Activated gamma-delta T cell treated with Interleukin-2 at 50 U/mL for 16 hours (primary cell): ENCODE data around the gene SLC6A3.
A peak's percentile ranks its signal among the peaks of the same experiment; 100 is the strongest.
"Not testable (repeated sequence)": the region's sequence is repeated elsewhere in the genome, so short reads cannot be mapped to it uniquely, and the experiment has no call there.

Experiments
- DNase-seq: peaks from one replicate; pipeline ENCODE4 v3.0.0-alpha.2; 2020

The SLC6A3 gene

GRCh38 chr5:1463326-1464095, 18.3 kb upstream of the SLC6A3 start:
- DNase-seq, result peak; percentile 1

GRCh38 chr5:1462358-1462757, 17.1 kb upstream of the SLC6A3 start:
- DNase-seq, result no peak

GRCh38 chr5:1461396-1461795, 16.2 kb upstream of the SLC6A3 start:
- no peak for DNase-seq

GRCh38 chr5:1460054-1460682, 14.9 kb upstream of the SLC6A3 start:
- DNase-seq, result no peak

- not testable (repeated sequence) for DNase-seq
Observed at GRCh38 chr5:1459435-1459834, 14.2 kb upstream of the SLC6A3 start.

- DNase-seq, result not testable (repeated sequence)
Observed at GRCh38 chr5:1456110-1456881, 11.1 kb upstream of the SLC6A3 start.

- DNase-seq, result no peak
Observed at GRCh38 chr5:1453613-1454012, 8.4 kb upstream of the SLC6A3 start.

GRCh38 chr5:1449081-1449630, 3.9 kb upstream of the SLC6A3 start:
- DNase-seq, result no peak

- DNase-seq, result peak; percentile 37
Observed at GRCh38 chr5:1448511-1449011, 3.3 kb upstream of the SLC6A3 start.

GRCh38 chr5:1447671-1448361, 2.6 kb upstream of the SLC6A3 start:
- DNase-seq, result peak; percentile 60

- no peak for DNase-seq
Observed at GRCh38 chr5:1446602-1447343, 1.5 kb upstream of the SLC6A3 start.

- DNase-seq, result no peak
Observed at GRCh38 chr5:1445689-1446601, 705 bp upstream of the SLC6A3 start.

- no peak for DNase-seq
Observed at GRCh38 chr5:1444361-1445189, 665 bp downstream of the SLC6A3 start.

- no peak for DNase-seq
Observed at GRCh38 chr5:1443991-1444360, 1.3 kb downstream of the SLC6A3 start.

GRCh38 chr5:1443171-1443570, 2.1 kb downstream of the SLC6A3 start:
- no peak for DNase-seq

- DNase-seq, result no peak
Observed at GRCh38 chr5:1442222-1443145, 2.8 kb downstream of the SLC6A3 start.

- no peak for DNase-seq
Observed at GRCh38 chr5:1441166-1441865, 3.9 kb downstream of the SLC6A3 start.

GRCh38 chr5:1440098-1440493, 5.1 kb downstream of the SLC6A3 start:
- DNase-seq, result no peak
